IMR-90 (cell line): ENCODE results near the gene UBAC1. TPM values are rescaled to one million over a fixed set of nuclear protein-coding genes. Genes with fewer than 3 reads are reported as not detected.

Experiments
- ATAC-seq: fragments of 200-7000 bp; cut with Tn5 transposase; 2 replicates; pipeline ENCODE4 v1.9.1; 2020; ENCODE audit warnings: low read depth, mild to moderate bottlenecking, moderate library complexity
- BruUV-seq: library from RNA; stranded (reverse); fragments of 400-500 nt; replicated peaks from 2 replicates; lab custom pipeline; 2021; lab: Mats Ljungman, UMichigan
- CTCF ChIA-PET: fragments of 300-600 bp; formaldehyde crosslinking; extraction: SDS; loops from one replicate; lab custom pipeline; 2021; ENCODE audit warnings: antibody characterized with exemption; lab: Yijun Ruan, JAX
- POLR2A ChIA-PET: fragments of 300-600 bp; sonication (Branson Sonifier 250); formaldehyde crosslinking; loops from one replicate; lab custom pipeline; 2022; ENCODE audit warnings: antibody characterized with exemption; ENCODE audit not compliant: unreplicated experiment; lab: Charles Lee
- DNase-seq: peaks from one replicate; pipeline ENCODE4 v3.0.0; 2013
- H2AFZ ChIP-seq: replicated peaks from 2 replicates; pipeline ENCODE3; 2013; ENCODE audit warnings: low read length, mild to moderate bottlenecking; ENCODE audit not compliant: poor library complexity
- H2AK5ac ChIP-seq: 2 replicates; pipeline ENCODE4 v1.6.1; 2013; ENCODE audit warnings: low read depth, low read length, inconsistent platforms
- H2AK9ac ChIP-seq: replicated peaks from 2 replicates; pipeline ENCODE3; 2013; ENCODE audit warnings: mild to moderate bottlenecking, low read depth, low read length, moderate library complexity; ENCODE audit not compliant: poor library complexity
- H2BK120ac ChIP-seq: 2 replicates; pipeline ENCODE4 v1.6.1; 2013; ENCODE audit warnings: low read depth, low read length, inconsistent platforms
- H2BK15ac ChIP-seq: 3 replicates; pipeline ENCODE4 v1.6.1; 2013; ENCODE audit warnings: low read depth, low read length, inconsistent platforms
- H2BK20ac ChIP-seq: 2 replicates; pipeline ENCODE4 v1.6.1; 2013; ENCODE audit warnings: low read depth, mild to moderate bottlenecking, inconsistent platforms, low read length, moderate library complexity
- H2BK5ac ChIP-seq: 2 replicates; pipeline ENCODE4 v1.6.1; 2013; ENCODE audit warnings: mild to moderate bottlenecking, low read depth, low read length, inconsistent platforms; ENCODE audit not compliant: poor library complexity, severe bottlenecking
- H3K14ac ChIP-seq: replicated peaks from 2 replicates; pipeline ENCODE4 v1.6.1; 2013; ENCODE audit warnings: low read depth, low read length, inconsistent platforms
- H3K18ac ChIP-seq: 2 replicates; pipeline ENCODE4 v1.6.1; 2013; ENCODE audit warnings: low read depth, low read length, control low read depth
- H3K23ac ChIP-seq: 2 replicates; pipeline ENCODE4 v1.6.1; 2013; ENCODE audit warnings: low read depth, low read length, inconsistent platforms
- H3K27ac ChIP-seq: 2 replicates; pipeline ENCODE4 v1.5.1; 2013; ENCODE audit warnings: mild to moderate bottlenecking, control low read depth, low read length; ENCODE audit not compliant: insufficient read depth
- H3K27me3 ChIP-seq: 2 replicates; pipeline ENCODE4 v1.6.1; 2013; ENCODE audit warnings: low read length; ENCODE audit not compliant: control insufficient read depth, insufficient read depth
- H3K36me3 ChIP-seq: 2 replicates; pipeline ENCODE4 v1.6.1; 2013; ENCODE audit warnings: low read length, mixed read lengths; ENCODE audit not compliant: control insufficient read depth, insufficient read depth
- H3K4ac ChIP-seq: 2 replicates; pipeline ENCODE4 v1.6.1; 2013; ENCODE audit warnings: low read depth, low read length, inconsistent platforms
- H3K4me1 ChIP-seq: 2 replicates; pipeline ENCODE4 v1.6.1; 2013; ENCODE audit warnings: low read length, mixed read lengths; ENCODE audit not compliant: control insufficient read depth, insufficient read depth
- H3K4me2 ChIP-seq: 2 replicates; pipeline ENCODE4 v1.6.1; 2013; ENCODE audit warnings: low read depth, mild to moderate bottlenecking, control low read depth, low read length, moderate library complexity
- H3K4me3 ChIP-seq: 2 replicates; pipeline ENCODE4 v1.5.1; 2013; ENCODE audit warnings: low read depth, mild to moderate bottlenecking, control low read depth, low read length, moderate library complexity; ENCODE audit not compliant: insufficient read depth
- H3K56ac ChIP-seq: 2 replicates; pipeline ENCODE4 v1.6.1; 2013; ENCODE audit warnings: low read length, inconsistent platforms; ENCODE audit not compliant: insufficient read depth; ENCODE audit errors: extremely low read depth
- H3K79me1 ChIP-seq, 2 experiments: 2 replicates each; pipeline ENCODE4 v1.6.1; 2013; ENCODE audit warnings: low read length in 2 of 2, inconsistent platforms in 1 of 2, low read depth in 1 of 2
- H3K9ac ChIP-seq: 2 replicates; pipeline ENCODE4 v1.6.1; 2013; ENCODE audit warnings: low read depth, low read length, control low read depth
- H3K9me1 ChIP-seq: 2 replicates; pipeline ENCODE4 v1.6.1; 2013; ENCODE audit warnings: low read length, inconsistent platforms; ENCODE audit not compliant: insufficient read depth
- H3K9me3 ChIP-seq: 2 replicates; pipeline ENCODE4 v1.6.1; 2013; ENCODE audit warnings: low read length; ENCODE audit not compliant: control insufficient read depth, insufficient read depth
- H4K20me1 ChIP-seq: 2 replicates; pipeline ENCODE4 v1.6.1; 2013; ENCODE audit warnings: low read length, inconsistent platforms; ENCODE audit not compliant: insufficient read depth
- H4K5ac ChIP-seq: 2 replicates; pipeline ENCODE4 v1.6.1; 2013; ENCODE audit warnings: mild to moderate bottlenecking, low read depth, low read length, control low read depth
- H4K8ac ChIP-seq, 2 experiments: 2 replicates each; pipeline ENCODE4 v1.6.1; 2013; ENCODE audit warnings: low read depth in 2 of 2, low read length in 2 of 2, control low read depth in 1 of 2, inconsistent platforms in 1 of 2
- H4K91ac ChIP-seq: 2 replicates; pipeline ENCODE4 v1.6.1; 2013; ENCODE audit warnings: low read depth, low read length, inconsistent platforms; ENCODE audit not compliant: insufficient read depth
- CEBPB ChIP-seq: IDR thresholded peaks from 2 replicates; pipeline ENCODE4 v1.6.1; 2012; ENCODE audit warnings: low read depth, low read length, improper control_type of control experiment
- USF2 ChIP-seq: fragments of 150-350 bp; IDR thresholded peaks from 2 replicates; pipeline ENCODE4 v1.6.1; 2017; ENCODE audit warnings: mild to moderate bottlenecking, antibody characterized with exemption, low read length, low read depth
- WGBS, 2 experiments: methylation state at CpG; one replicate each; pipeline versions ENCODE4 v1.1.5 to v1.1.7; 2013; ENCODE audit warnings: missing lambda C conversion rate in 2 of 2; ENCODE audit not compliant: insufficient read length in 1 of 2; ENCODE audit errors: extremely low coverage in 2 of 2; 5-methylcytosine and 5-hydroxymethylcytosine counted together
- dilution Hi-C: fragments of 300-500 bp; cut with HindIII; formaldehyde crosslinking; loops from one replicate; pipeline ENCODE4 v1.14.3; 2018; ENCODE audit warnings: low sequenced_read_pairs; ENCODE audit not compliant: unreplicated experiment
- in situ Hi-C: fragments of 300-500 bp; cut with MboI; formaldehyde crosslinking; loops from 3 replicates; pipeline ENCODE4 v1.14.3; 2019; ENCODE audit warnings: low sequenced_read_pairs, inconsistent platforms, mixed read lengths
- intact Hi-C: fragments of 100-400 bp; cut with micrococcal nuclease; formaldehyde crosslinking; loops from 2 replicates; pipeline ENCODE4 v1.10.0; 2022
- polyA plus RNA-seq, 3 experiments: library from polyadenylated mRNA; depleted of rRNA; stranded (reverse); fragments of >200 nt; gene quantifications; 2 replicates each; pipeline ENCODE4 v1.2.3, GENCODE V29; 2012; ENCODE audit warnings: low replicate concordance in 1 of 3
- total RNA-seq: library from RNA; depleted of rRNA; stranded (reverse); fragments of >200 nt; gene quantifications from 2 replicates; pipeline ENCODE4 v1.2.3, GENCODE V29; 2012

The UBAC1 gene
- total and polyA plus RNA-seq, 2 of the 4 experiments (the other 2 are of a cell fraction): 25.3 to 33.9 TPM

GRCh38 chr9:135924628-135925338 is 36.4 kb downstream of the UBAC1 start:
- peaks cover 8% of the 10 kb centered on the region for H4K20me1 ChIP-seq
- no peak overlapping the region for H3K56ac ChIP-seq
- peaks cover 6% of the 10 kb centered on the region; the same call in 1 of the 2 replicates for H3K36me3 ChIP-seq
- intact Hi-C loops (no loop called here), in situ Hi-C loops (loop anchor here (25.0 kb wide), 1 partner anchor 312 kb away; a partner anchor contains a TSS), dilution Hi-C loops (no loop called here)
- H3K9me1 ChIP-seq: peaks cover 8% of the 10 kb centered on the region; the same call in 1 of the 2 replicates
- peak overlapping the region; percentile 14 for H2AK9ac ChIP-seq
- no peak overlapping the region for H3K4me2 ChIP-seq
- no peak overlapping the region for H3K14ac ChIP-seq
- H3K79me1 ChIP-seq: peaks cover 0 to 8% of the 10 kb centered on the region in 2 experiments; a peak in 1 of 4 replicates
- no peak overlapping the region for H3K4ac ChIP-seq
- no peak overlapping the region for H3K23ac ChIP-seq
- ChIA-PET POLR2A (no interaction called here), CTCF (no interaction called here)
- H2BK20ac ChIP-seq: no peak overlapping the region
- H2BK5ac ChIP-seq: no peak overlapping the region
- no peak overlapping the region for H3K18ac ChIP-seq
- DNase-seq (no peak), ATAC-seq (no peak)
- H3K27ac ChIP-seq: no peak overlapping the region
- no peak overlapping the region for H4K5ac ChIP-seq
- no peak overlapping the region for H4K8ac ChIP-seq
- TF ChIP-seq CEBPB (0 out of 2 replicates have a peak, but pooled peaks have one; percentile 2), USF2 (no peak)
- no peaks in the 10 kb centered on the region for H3K27me3 ChIP-seq
- no peaks in the 10 kb centered on the region for H3K9me3 ChIP-seq
- no peaks in the 10 kb centered on the region for H3K4me1 ChIP-seq
- no peak overlapping the region for H2AFZ ChIP-seq
- no peak overlapping the region for H3K9ac ChIP-seq
- H3K4me3 ChIP-seq: no peak overlapping the region
- H2AK5ac ChIP-seq: no peak overlapping the region
- no peak overlapping the region for H4K91ac ChIP-seq
- no TSS peak for BruUV-seq
- 93% methylated on average over 16 of the region's 27 CpGs; no CpG with 5 or more reads in 1 of the 2 experiments for WGBS, 2 experiments
- H2BK120ac ChIP-seq: no peak overlapping the region
- no peak overlapping the region for H2BK15ac ChIP-seq
